ENCODE measurements around the gene LARGE2. TPM values are rescaled to one million over a fixed set of nuclear protein-coding genes. Genes with fewer than 3 reads are reported as not detected.

LARGE2 gene
- polyA plus RNA-seq, 3 donors: 1.2 to 17.1 TPM; not detected in 1

Other genes starting within 250 kb of the LARGE2 start
- 10 to 100 TPM; 10.4 to 52.0 (median 15.4) TPM for gene SLC35C1, start 117.5 kb upstream of the LARGE2 start, polyA plus RNA-seq
- gene CRY2, start 75.2 kb upstream of the LARGE2 start, polyA plus RNA-seq: 10 to 100 TPM; 14.8 to 60.8 (median 16.2) TPM
- gene MAPK8IP1, start 37.0 kb upstream of the LARGE2 start, polyA plus RNA-seq: 10 to 100 TPM in 1 of 3 donors, 1 to 10 TPM in 2; 3.4 to 36.6 (median 3.6) TPM
- under 1 TPM in 1 of 3 donors, not detected in 2; 0.10 TPM for gene FREY1, start 15.4 kb upstream of the LARGE2 start, polyA plus RNA-seq
- 10 to 100 TPM; 17.9 to 40.8 (median 35.1) TPM for gene PEX16, start 4.8 kb upstream of the LARGE2 start, polyA plus RNA-seq
- gene PHF21A, start 198.8 kb downstream of the LARGE2 start, polyA plus RNA-seq: 10 to 100 TPM in 2 of 3 donors, 1 to 10 TPM in 1; 6.5 to 29.5 (median 14.0) TPM